Measurements from ENCODE around the gene MPEG1. TPM values are rescaled to one million over a fixed set of nuclear protein-coding genes. Genes with fewer than 3 reads are reported as not detected.

MPEG1 gene
- total and polyA plus RNA-seq, 9 of the 15 experiments (the other 6 are each of a cell fraction or from before 2014, with no cell fraction given), result 0.07 TPM; not detected in 8

DNA sequence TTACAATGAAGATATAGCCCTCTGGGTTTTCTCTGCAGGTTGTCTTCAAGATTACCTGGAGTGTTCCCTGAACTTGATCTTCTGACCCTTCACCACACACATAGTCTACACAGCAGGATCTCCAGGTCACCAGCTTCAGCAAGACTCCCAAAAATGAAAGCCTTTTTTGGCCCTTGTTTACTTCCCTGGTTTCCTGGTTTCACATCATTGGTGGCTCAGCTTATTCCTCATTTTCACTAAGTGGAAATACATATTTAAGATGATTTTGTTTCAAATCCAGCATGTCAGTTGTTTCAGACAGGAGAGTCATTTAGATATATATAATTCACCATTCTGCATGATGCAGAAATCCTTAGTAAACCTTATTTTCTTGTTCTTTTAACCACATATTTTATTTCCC is 41.6 kb upstream of the MPEG1 start (continued):
- TF ChIP-seq, protein P1, sequence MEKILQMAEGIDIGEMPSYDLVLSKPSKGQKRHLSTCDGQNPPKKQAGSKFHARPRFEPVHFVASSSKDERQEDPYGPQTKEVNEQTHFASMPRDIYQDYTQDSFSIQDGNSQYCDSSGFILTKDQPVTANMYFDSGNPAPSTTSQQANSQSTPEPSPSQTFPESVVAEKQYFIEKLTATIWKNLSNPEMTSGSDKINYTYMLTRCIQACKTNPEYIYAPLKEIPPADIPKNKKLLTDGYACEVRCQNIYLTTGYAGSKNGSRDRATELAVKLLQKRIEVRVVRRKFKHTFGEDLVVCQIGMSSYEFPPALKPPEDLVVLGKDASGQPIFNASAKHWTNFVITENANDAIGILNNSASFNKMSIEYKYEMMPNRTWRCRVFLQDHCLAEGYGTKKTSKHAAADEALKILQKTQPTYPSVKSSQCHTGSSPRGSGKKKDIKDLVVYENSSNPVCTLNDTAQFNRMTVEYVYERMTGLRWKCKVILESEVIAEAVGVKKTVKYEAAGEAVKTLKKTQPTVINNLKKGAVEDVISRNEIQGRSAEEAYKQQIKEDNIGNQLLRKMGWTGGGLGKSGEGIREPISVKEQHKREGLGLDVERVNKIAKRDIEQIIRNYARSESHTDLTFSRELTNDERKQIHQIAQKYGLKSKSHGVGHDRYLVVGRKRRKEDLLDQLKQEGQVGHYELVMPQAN (IDR thresholded peaks at IDR 0.05; ENCODE audit: borderline replicate concordance), result no peak
- no peak for TF ChIP-seq ZBED1 (IDR thresholded peaks at IDR 0.05)
- no peak for TF ChIP-seq ZFX (CRISPR knock-in tag; IDR thresholded peaks at IDR 0.05)

DNA sequence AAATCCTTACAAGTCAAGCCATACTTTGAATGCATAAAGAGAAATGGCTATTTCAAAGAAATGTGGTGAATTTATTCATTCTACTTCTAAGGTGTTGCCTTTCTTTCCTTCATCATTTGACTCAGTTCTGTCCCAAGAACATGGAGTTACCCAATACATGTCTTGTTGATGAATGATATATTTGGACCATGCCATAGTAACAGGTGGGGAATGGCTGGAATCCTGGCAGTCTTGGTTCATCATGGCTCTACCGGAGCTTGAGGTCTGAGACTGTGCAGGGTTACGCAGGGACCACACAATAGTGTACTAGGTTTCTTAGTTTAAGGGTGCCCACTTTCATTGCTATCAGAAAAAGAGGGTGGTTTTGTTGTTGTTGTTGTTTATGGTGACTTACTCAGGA is 40.3 kb upstream of the MPEG1 start:
- DNase-seq (ENCODE audit: extremely low read depth in 1 of 4, low spot score in 3 of 4) (no peak), ATAC-seq (no peak), FAIRE-seq (no peak)
- intact Hi-C loops (cut with micrococcal nuclease) (no loop called here), in situ Hi-C loops (cut with MboI) (no loop called here)
- H3K9ac ChIP-seq (ENCODE audit: insufficient read depth in 1 of 2, low read depth in 2 of 2, low read length in 2 of 2), result no peak overlapping the region
- no TSS peak for BruUV-seq (replicated peaks)
- H3K36me3 ChIP-seq (ENCODE audit: control insufficient read depth, insufficient read depth, low read length), result no peaks in the 10 kb centered on the region
- H3K4me2 ChIP-seq (ENCODE audit: insufficient read depth, low read length), result no peak overlapping the region
- no peaks in the 10 kb centered on the region for H3K9me1 ChIP-seq (ENCODE audit: control insufficient read depth, insufficient read depth, low read length)
- no peaks in the 10 kb centered on the region for H3K4me1 ChIP-seq (replicated peaks in 1 of 2; ENCODE audit: control insufficient read depth in 2 of 2, insufficient read depth in 2 of 2, low read length in 2 of 2)
- no peak overlapping the region for H3K27ac ChIP-seq (ENCODE audit: extremely low read depth, low read depth, low read length)
- 0% methylated on average over 2 of the region's 2 CpGs for WGBS (ENCODE audit: insufficient coverage, low coverage, missing lambda C conversion rate)
- no peaks in the 10 kb centered on the region for H3K9me3 ChIP-seq (replicated peaks; ENCODE audit: control insufficient read depth, insufficient read depth, low read depth, low read length)
- H3K27me3 ChIP-seq (ENCODE audit: control insufficient read depth in 2 of 2, insufficient read depth in 2 of 2, low read length in 2 of 2), result peaks cover 0 to 9% of the 10 kb centered on the region in 2 experiments; a peak in 3 of 5 replicates
- H2AFZ ChIP-seq (ENCODE audit: low read depth, low read length), result no peak overlapping the region
- no peaks in the 10 kb centered on the region for H4K20me1 ChIP-seq (replicated peaks; ENCODE audit: control insufficient read depth, insufficient read depth, low read length)
- POLR2A ChIA-PET, result interaction anchor here (0.5 kb wide), 1 partner anchor 1649 kb away, joined by 3 read pairs; no protein-coding TSS in a partner anchor
- H3K79me2 ChIP-seq (ENCODE audit: control insufficient read depth, insufficient read depth, low read length), result no peaks in the 10 kb centered on the region
- H3K4me3 ChIP-seq, result no peak overlapping the region
- CTCF ChIA-PET (ENCODE audit: low intra/inter-chr PET ratio), result no interaction called here
- TF ChIP-seq ZNF384 (IDR thresholded peaks at IDR 0.05; ENCODE audit: low read depth, low read length) (no peak), TEAD1 (CRISPR knock-in tag; IDR thresholded peaks at IDR 0.05) (no peak), RBM14 (IDR thresholded peaks at IDR 0.05; ENCODE audit: borderline replicate concordance, insufficient read depth, low read depth, low read length) (no peak), BMI1 (IDR thresholded peaks at IDR 0.05; ENCODE audit: low read length) (no peak), MCM5 (IDR thresholded peaks at IDR 0.05; ENCODE audit: low read depth) (no peak), FOXA1 (IDR thresholded peaks at IDR 0.05; ENCODE audit: borderline replicate concordance) (no peak)
- TF ChIP-seq, protein P1 (IDR thresholded peaks at IDR 0.05; ENCODE audit: borderline replicate concordance), result no peak
- TF ChIP-seq, protein P2, sequence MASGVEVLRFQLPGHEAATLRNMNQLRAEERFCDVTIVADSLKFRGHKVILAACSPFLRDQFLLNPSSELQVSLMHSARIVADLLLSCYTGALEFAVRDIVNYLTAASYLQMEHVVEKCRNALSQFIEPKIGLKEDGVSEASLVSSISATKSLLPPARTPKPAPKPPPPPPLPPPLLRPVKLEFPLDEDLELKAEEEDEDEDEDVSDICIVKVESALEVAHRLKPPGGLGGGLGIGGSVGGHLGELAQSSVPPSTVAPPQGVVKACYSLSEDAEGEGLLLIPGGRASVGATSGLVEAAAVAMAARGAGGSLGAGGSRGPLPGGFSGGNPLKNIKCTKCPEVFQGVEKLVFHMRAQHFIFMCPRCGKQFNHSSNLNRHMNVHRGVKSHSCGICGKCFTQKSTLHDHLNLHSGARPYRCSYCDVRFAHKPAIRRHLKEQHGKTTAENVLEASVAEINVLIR (CRISPR knock-in tag; IDR thresholded peaks at IDR 0.05), result no peak
- TF ChIP-seq, protein P3, sequence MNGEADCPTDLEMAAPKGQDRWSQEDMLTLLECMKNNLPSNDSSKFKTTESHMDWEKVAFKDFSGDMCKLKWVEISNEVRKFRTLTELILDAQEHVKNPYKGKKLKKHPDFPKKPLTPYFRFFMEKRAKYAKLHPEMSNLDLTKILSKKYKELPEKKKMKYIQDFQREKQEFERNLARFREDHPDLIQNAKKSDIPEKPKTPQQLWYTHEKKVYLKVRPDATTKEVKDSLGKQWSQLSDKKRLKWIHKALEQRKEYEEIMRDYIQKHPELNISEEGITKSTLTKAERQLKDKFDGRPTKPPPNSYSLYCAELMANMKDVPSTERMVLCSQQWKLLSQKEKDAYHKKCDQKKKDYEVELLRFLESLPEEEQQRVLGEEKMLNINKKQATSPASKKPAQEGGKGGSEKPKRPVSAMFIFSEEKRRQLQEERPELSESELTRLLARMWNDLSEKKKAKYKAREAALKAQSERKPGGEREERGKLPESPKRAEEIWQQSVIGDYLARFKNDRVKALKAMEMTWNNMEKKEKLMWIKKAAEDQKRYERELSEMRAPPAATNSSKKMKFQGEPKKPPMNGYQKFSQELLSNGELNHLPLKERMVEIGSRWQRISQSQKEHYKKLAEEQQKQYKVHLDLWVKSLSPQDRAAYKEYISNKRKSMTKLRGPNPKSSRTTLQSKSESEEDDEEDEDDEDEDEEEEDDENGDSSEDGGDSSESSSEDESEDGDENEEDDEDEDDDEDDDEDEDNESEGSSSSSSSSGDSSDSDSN (IDR thresholded peaks at IDR 0.05; ENCODE audit: borderline replicate concordance in 1 of 2, low read depth in 2 of 2, low read length in 2 of 2), result no peak
- TF ChIP-seq, protein P4, sequence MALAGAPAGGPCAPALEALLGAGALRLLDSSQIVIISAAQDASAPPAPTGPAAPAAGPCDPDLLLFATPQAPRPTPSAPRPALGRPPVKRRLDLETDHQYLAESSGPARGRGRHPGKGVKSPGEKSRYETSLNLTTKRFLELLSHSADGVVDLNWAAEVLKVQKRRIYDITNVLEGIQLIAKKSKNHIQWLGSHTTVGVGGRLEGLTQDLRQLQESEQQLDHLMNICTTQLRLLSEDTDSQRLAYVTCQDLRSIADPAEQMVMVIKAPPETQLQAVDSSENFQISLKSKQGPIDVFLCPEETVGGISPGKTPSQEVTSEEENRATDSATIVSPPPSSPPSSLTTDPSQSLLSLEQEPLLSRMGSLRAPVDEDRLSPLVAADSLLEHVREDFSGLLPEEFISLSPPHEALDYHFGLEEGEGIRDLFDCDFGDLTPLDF (CRISPR knock-in tag; IDR thresholded peaks at IDR 0.05), result no peak
